GM12801 (cell line): ENCODE measurements around the gene PIR.

Experiments used
- TF ChIP-seq, protein P1 (sequence below): IDR thresholded peaks from one replicate; pipeline ENCODE4 v1.5.1; 2011; ENCODE audit warnings: control low read depth; ENCODE audit not compliant: insufficient read length; ENCODE audit errors: extremely low read depth

The PIR gene

DNA sequence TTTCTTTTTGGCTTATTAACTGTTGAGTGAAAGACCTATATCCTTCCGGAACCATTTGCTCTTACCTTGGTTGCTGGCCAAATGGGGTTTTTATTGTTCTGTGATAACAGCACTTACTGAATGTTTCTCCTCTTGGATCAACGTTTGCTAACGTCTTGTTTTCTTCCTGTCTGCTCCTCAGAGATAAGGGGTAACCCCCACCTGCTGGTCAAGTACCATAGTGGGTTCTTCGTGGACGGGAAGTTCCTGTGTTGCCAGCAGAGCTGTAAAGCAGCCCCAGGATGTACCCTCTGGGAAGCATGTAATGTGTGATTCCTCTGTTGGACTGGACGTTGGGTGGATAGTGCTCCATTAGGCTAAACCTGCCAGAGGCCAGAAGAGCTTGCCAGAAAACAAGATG, 22.8 kb upstream of the PIR start:
- TF ChIP-seq, protein P1, sequence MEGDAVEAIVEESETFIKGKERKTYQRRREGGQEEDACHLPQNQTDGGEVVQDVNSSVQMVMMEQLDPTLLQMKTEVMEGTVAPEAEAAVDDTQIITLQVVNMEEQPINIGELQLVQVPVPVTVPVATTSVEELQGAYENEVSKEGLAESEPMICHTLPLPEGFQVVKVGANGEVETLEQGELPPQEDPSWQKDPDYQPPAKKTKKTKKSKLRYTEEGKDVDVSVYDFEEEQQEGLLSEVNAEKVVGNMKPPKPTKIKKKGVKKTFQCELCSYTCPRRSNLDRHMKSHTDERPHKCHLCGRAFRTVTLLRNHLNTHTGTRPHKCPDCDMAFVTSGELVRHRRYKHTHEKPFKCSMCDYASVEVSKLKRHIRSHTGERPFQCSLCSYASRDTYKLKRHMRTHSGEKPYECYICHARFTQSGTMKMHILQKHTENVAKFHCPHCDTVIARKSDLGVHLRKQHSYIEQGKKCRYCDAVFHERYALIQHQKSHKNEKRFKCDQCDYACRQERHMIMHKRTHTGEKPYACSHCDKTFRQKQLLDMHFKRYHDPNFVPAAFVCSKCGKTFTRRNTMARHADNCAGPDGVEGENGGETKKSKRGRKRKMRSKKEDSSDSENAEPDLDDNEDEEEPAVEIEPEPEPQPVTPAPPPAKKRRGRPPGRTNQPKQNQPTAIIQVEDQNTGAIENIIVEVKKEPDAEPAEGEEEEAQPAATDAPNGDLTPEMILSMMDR, result no peak

- TF ChIP-seq, protein P1, result no peak
Measured at GRCh38 chrX:15514279-15514678, 21.1 kb upstream of the PIR start.

- TF ChIP-seq, protein P1, result no peak
Measured at GRCh38 chrX:15512401-15512965, 19.4 kb upstream of the PIR start.

GRCh38 chrX:15511563-15511962, 18.4 kb upstream of the PIR start:
- TF ChIP-seq, protein P1, result no peak

DNA sequence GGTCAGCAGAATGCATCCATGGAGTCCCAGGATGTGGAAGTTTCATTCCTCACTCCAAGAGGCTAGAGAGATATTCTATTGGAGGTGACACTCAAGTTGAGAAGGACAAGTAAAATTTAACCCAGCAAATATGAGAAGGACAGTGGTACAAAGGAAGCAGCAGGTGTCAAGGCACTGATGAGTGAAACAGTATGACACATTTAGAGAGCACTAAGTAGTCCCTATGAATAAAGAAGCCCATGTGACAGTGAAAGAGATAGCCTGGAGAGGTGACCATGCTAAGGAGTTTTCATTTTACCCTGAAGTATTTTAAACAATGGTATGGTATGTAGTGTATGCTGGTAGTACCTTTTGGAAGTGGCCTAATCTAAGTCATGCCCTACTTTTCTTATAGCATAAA, 16.7 kb upstream of the PIR start:
- TF ChIP-seq, protein P1, result no peak

- TF ChIP-seq, protein P1, result no peak
Measured at GRCh38 chrX:15507005-15507404, 13.9 kb upstream of the PIR start.

DNA sequence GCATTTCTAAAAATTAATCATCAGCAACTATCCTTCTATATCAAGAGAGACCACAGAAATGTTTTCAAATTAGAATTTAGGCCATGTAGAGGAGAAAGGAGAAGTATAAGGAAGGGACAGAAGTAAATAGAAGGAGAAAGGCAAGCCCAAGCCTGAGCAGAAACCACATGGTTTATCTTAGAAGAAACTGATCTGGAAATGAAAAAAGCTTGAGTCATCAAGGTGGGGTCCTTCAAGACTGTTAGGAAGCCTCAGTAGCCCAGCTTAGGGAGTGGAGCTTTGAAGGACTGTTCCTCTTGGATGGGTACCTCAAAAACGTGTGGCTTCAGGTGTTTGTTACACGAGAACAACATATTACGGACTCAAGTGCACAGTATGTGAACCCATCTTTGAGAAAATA, 12.0 kb upstream of the PIR start:
- TF ChIP-seq, protein P1, result no peak
